SU-DHL-6 (cell line): ENCODE data around the gene WDR74.

Source experiments
- H2AFZ ChIP-seq: fragments of 200-600 bp; sonication (generic); 2 replicates; pipeline ENCODE4 v1.6.1; 2014; ENCODE audit warnings: low read depth, mild to moderate bottlenecking, moderate library complexity, mixed read lengths, antibody characterized with exemption, low read length; ENCODE audit not compliant: severe bottlenecking
- H3F3A ChIP-seq: fragments of 200-600 bp; shearing (Covaris generic); 2 replicates; pipeline ENCODE4 v1.6.0; 2016; ENCODE audit warnings: antibody characterized with exemption, mild to moderate bottlenecking; ENCODE audit not compliant: insufficient read depth
- H3K27ac ChIP-seq: fragments of 200-600 bp; sonication (generic); 2 replicates; pipeline ENCODE4 v1.5.1; 2016; ENCODE audit warnings: low read depth, mild to moderate bottlenecking, low read length, moderate library complexity, mixed read lengths
- H3K27me3 ChIP-seq: fragments of 200-600 bp; sonication (generic), shearing (Covaris generic); 2 replicates; pipeline ENCODE4 v1.6.0; 2014; ENCODE audit warnings: mild to moderate bottlenecking, low read length
- H3K36me3 ChIP-seq: fragments of 200-600 bp; sonication (generic); 2 replicates; pipeline ENCODE4 v1.6.1; 2014; ENCODE audit warnings: mild to moderate bottlenecking, low read length, mixed read lengths
- H3K4me2 ChIP-seq: fragments of 300-600, 200-600 bp; shearing (Covaris generic), sonication (generic); 2 replicates; pipeline ENCODE4 v1.6.0; 2014; ENCODE audit warnings: low read length, low read depth, mild to moderate bottlenecking; ENCODE audit not compliant: poor library complexity, severe bottlenecking
- H3K4me3 ChIP-seq: fragments of 200-600 bp; sonication (generic); 2 replicates; pipeline ENCODE4 v1.5.1; 2014; ENCODE audit warnings: antibody characterized with exemption, low read length, mild to moderate bottlenecking, mixed read lengths; ENCODE audit not compliant: insufficient read depth, poor library complexity, severe bottlenecking
- H3K79me2 ChIP-seq: fragments of 200-600 bp; sonication (generic); 2 replicates; pipeline ENCODE4 v1.6.1; 2014; ENCODE audit warnings: mild to moderate bottlenecking, low read length, moderate library complexity; ENCODE audit not compliant: insufficient read depth
- H3K9ac ChIP-seq: fragments of 200-600 bp; sonication (generic); 2 replicates; pipeline ENCODE4 v1.7.0; 2014; ENCODE audit warnings: mild to moderate bottlenecking, low read length
- H3K9me2 ChIP-seq: fragments of 200-600 bp; sonication (generic); replicated peaks from 2 replicates; pipeline ENCODE4 v1.6.1; 2014; ENCODE audit warnings: low read length; ENCODE audit not compliant: insufficient read depth
- H3K9me3 ChIP-seq: fragments of 200-600 bp; sonication (generic); 2 replicates; pipeline ENCODE4 v1.6.1; 2014; ENCODE audit warnings: low read length, mixed read lengths; ENCODE audit not compliant: insufficient read depth
- H4K20me1 ChIP-seq: fragments of 200-600 bp; sonication (generic); 2 replicates; pipeline ENCODE4 v1.6.1; 2014; ENCODE audit warnings: low read depth, mild to moderate bottlenecking, antibody characterized with exemption, low read length, moderate library complexity, mixed read lengths
- EZH2phosphoT487 ChIP-seq: fragments of 200-600 bp; sonication (generic), shearing (Covaris generic); conservative IDR thresholded peaks from 2 replicates; pipeline ENCODE4 v1.6.1; 2018; ENCODE audit warnings: mild to moderate bottlenecking, antibody characterized with exemption, low read length, moderate library complexity, mixed read lengths
- TF ChIP-seq, protein P1 (sequence below): fragments of 200-600 bp; sonication (generic); IDR thresholded peaks from one replicate; pipeline ENCODE4 v1.5.1; 2017; ENCODE audit warnings: antibody characterized with exemption, mild to moderate bottlenecking, low read length, moderate library complexity; ENCODE audit not compliant: insufficient read depth, poor library complexity, severe bottlenecking

WDR74 gene

DNA sequence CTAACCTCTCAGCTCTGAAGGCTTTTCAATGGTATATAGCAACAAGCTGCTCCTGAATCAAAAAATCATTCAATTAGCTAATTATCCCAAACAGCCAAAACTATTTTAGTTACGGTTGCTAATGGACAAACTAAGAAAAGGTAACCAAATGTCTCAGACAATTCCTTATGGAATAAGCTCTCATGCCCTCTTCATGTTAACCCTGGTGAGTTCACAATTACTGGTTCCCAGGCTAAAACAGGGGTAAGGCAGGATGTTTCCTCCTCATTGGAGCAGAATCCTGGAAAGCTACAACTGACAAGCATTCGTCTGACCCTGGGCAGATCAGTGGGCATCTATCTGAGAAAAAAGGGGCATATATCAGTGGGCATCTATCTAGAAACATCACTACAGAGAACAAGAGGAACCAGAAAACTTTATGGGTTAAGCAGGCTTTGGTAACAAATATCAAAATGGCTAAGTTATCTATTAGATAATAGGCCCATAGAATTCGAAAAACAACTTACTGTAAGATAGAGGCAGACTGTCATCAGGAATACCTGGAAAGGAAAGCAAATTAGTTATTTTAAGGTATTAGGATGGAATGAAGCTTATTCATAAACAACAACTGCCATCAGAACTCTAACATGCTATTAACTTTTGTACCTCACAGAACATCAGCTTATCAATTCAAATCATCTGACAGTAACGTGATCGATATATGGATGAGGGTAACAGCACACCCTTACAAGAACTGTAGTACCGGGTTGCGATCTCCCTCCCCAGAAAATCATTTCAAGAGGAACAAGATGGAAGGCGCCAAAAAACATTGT, 14.8 kb upstream of the WDR74 start:
- TF ChIP-seq EZH2phosphoT487: no peak
- TF ChIP-seq, protein P1, sequence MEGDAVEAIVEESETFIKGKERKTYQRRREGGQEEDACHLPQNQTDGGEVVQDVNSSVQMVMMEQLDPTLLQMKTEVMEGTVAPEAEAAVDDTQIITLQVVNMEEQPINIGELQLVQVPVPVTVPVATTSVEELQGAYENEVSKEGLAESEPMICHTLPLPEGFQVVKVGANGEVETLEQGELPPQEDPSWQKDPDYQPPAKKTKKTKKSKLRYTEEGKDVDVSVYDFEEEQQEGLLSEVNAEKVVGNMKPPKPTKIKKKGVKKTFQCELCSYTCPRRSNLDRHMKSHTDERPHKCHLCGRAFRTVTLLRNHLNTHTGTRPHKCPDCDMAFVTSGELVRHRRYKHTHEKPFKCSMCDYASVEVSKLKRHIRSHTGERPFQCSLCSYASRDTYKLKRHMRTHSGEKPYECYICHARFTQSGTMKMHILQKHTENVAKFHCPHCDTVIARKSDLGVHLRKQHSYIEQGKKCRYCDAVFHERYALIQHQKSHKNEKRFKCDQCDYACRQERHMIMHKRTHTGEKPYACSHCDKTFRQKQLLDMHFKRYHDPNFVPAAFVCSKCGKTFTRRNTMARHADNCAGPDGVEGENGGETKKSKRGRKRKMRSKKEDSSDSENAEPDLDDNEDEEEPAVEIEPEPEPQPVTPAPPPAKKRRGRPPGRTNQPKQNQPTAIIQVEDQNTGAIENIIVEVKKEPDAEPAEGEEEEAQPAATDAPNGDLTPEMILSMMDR: no peak
- Histone ChIP-seq H3K9ac (peak overlapping the region; percentile 99), H3K27me3 (no peaks in the 10 kb centered on the region), H4K20me1 (peaks cover 23% of the 10 kb centered on the region), H3K79me2 (peaks cover 53% of the 10 kb centered on the region), H3K36me3 (peaks cover 39% of the 10 kb centered on the region), H3K27ac (peak overlapping the region; percentile 88), H2AFZ (no peak overlapping the region), H3K9me3 (no peaks in the 10 kb centered on the region), H3F3A (peaks cover 75% of the 10 kb centered on the region), H3K4me3 (peak overlapping the region; percentile 99), H3K4me2 (peak overlapping the region; percentile 93), H3K9me2 (no peaks in the 10 kb centered on the region)

- no peaks in the 10 kb centered on the region for H3K9me2 ChIP-seq
- TF ChIP-seq, protein P1: no peak
- no peak for TF ChIP-seq EZH2phosphoT487
- H3K79me2 ChIP-seq: peaks cover 49% of the 10 kb centered on the region
- peaks cover 77% of the 10 kb centered on the region for H3F3A ChIP-seq
- no peaks in the 10 kb centered on the region for H3K27me3 ChIP-seq
- H3K36me3 ChIP-seq: peaks cover 39% of the 10 kb centered on the region
- H3K27ac ChIP-seq: peak overlapping the region; percentile 88
- H4K20me1 ChIP-seq: peaks cover 23% of the 10 kb centered on the region
- no peak overlapping the region for H2AFZ ChIP-seq
- peak overlapping the region; percentile 99 for H3K4me3 ChIP-seq
- H3K9me3 ChIP-seq: no peaks in the 10 kb centered on the region
- peak overlapping the region; percentile 93 for H3K4me2 ChIP-seq
- peak overlapping the region; percentile 99 for H3K9ac ChIP-seq
Observed at GRCh38 chr11:62853279-62853965, 14.0 kb upstream of the WDR74 start.

DNA sequence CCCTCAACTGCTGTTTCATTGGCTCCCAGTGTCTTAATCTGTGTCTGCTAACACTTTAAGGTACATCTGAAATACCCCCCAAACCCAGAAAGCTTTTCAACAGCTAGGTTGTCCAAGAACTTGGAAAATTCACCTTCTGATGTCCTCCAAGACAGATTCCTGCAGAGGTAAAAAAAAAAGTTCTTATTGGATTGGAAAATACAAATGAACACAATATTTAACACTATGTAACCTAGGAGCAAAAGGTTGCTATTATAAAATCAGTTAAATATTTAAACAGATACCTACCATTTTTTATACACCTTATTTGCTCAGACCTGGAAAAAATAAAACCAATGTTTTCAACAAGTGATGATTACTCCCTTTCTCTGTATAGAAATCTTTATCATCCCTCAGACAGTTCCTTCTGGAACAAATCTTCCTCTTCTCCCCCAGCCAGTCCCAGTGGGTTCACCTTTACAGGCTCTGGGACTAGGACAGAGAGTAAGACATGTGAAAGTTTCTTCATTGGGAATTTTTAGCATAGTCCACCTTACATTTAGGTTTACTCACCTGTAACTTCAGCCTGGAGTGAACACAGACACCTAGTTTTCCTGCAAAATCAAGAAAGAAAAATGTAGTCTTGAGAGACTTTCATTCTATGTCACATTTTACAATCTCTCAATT, 13.3 kb upstream of the WDR74 start:
- H3K27me3 ChIP-seq: no peaks in the 10 kb centered on the region
- peaks cover 23% of the 10 kb centered on the region for H4K20me1 ChIP-seq
- peak overlapping the region; percentile 93 for H3K4me2 ChIP-seq
- H3K9ac ChIP-seq: peak overlapping the region; percentile 99
- no peak overlapping the region for H2AFZ ChIP-seq
- TF ChIP-seq, protein P1: no peak
- no peak for TF ChIP-seq EZH2phosphoT487
- peaks cover 41% of the 10 kb centered on the region for H3K79me2 ChIP-seq
- peak overlapping the region; percentile 88; the same call in 1 of the 2 replicates for H3K27ac ChIP-seq
- H3K36me3 ChIP-seq: peaks cover 39% of the 10 kb centered on the region
- H3F3A ChIP-seq: peaks cover 74% of the 10 kb centered on the region
- no peak overlapping the region for H3K4me3 ChIP-seq
- H3K9me2 ChIP-seq: no peaks in the 10 kb centered on the region
- no peaks in the 10 kb centered on the region for H3K9me3 ChIP-seq
